ENCODE results near the gene RBM3.

GRCh38 chrX:48626401-48627298 is 52.4 kb downstream of the RBM3 start:
- TF ChIP-seq POLR2A (IDR thresholded peaks at IDR 0.05; ENCODE audit: low read depth, low read length) (no peak), TAF1 (IDR thresholded peaks at IDR 0.05; ENCODE audit: borderline replicate concordance, low read depth, low read length) (no peak)
